WTC11 (cell line): ENCODE measurements around the gene C22orf23. TPM values are rescaled to one million over a fixed set of nuclear protein-coding genes. Genes with fewer than 3 reads are reported as not detected.

Source experiments
- ATAC-seq: fragments of 200-7000 bp; cut with Tn5 transposase; 2 replicates; pipeline ENCODE4 v1.10.0; 2021; ENCODE audit warnings: mild to moderate bottlenecking, moderate library complexity
- CTCF ChIA-PET: fragments of 300-600 bp; sonication (Branson Sonifier 250); formaldehyde crosslinking; loops from one replicate; lab custom pipeline; 2021; ENCODE audit warnings: antibody characterized with exemption; lab: Charles Lee
- POLR2A ChIA-PET: fragments of 350-600 bp; sonication (Branson Sonifier 250); formaldehyde crosslinking; loops from one replicate; lab custom pipeline; 2021; ENCODE audit warnings: antibody characterized with exemption; lab: Charles Lee
- DNase-seq: peaks from one replicate; pipeline ENCODE4 v3.0.0; 2021; ENCODE audit warnings: low spot score
- H3K27ac Mint-ChIP-seq: 2 replicates; pipeline ENCODE4 v1.8.0; 2021; ENCODE audit warnings: mixed read lengths
- H3K27me3 Mint-ChIP-seq: 2 replicates; pipeline ENCODE4 v1.8.0; 2021; ENCODE audit warnings: low read depth, mild to moderate bottlenecking, moderate library complexity, mixed read lengths
- H3K36me3 Mint-ChIP-seq: 2 replicates; pipeline ENCODE4 v1.8.0; 2021; ENCODE audit warnings: mixed read lengths
- H3K4me1 Mint-ChIP-seq: 2 replicates; pipeline ENCODE4 v1.8.0; 2022; ENCODE audit warnings: mixed read lengths
- H3K4me3 Mint-ChIP-seq: 2 replicates; pipeline ENCODE4 v1.8.0; 2021; ENCODE audit warnings: mild to moderate bottlenecking, moderate library complexity, mixed read lengths
- H3K9me3 Mint-ChIP-seq: 2 replicates; pipeline ENCODE4 v1.8.0; 2021; ENCODE audit warnings: mixed read lengths
- EMX1 ChIP-seq: fragments of 250-450 bp; sonication (Bioruptor Pico); IDR thresholded peaks from 2 replicates; pipeline ENCODE4 v1.8.0; 2021; ENCODE audit warnings: mild to moderate bottlenecking
- FOXP1 ChIP-seq: sonication (generic); formaldehyde crosslinking; IDR thresholded peaks from 2 replicates; pipeline ENCODE4 v1.8.0; 2022; ENCODE audit warnings: missing genetic modification reagents, mild to moderate bottlenecking, moderate library complexity, borderline replicate concordance
- GABPB1 ChIP-seq: sonication (generic); formaldehyde crosslinking; IDR thresholded peaks from 2 replicates; pipeline ENCODE4 v1.8.1; 2023; ENCODE audit warnings: mild to moderate bottlenecking, missing genetic modification reagents
- JAZF1 ChIP-seq: fragments of 250-450 bp; sonication (Bioruptor Pico); IDR thresholded peaks from 2 replicates; pipeline ENCODE4 v1.9.0; 2021; ENCODE audit warnings: moderate library complexity, mild to moderate bottlenecking, inconsistent platforms
- NR2C2 ChIP-seq: sonication (generic); formaldehyde crosslinking; IDR thresholded peaks from 2 replicates; pipeline ENCODE4 v1.8.0; 2022; ENCODE audit warnings: mild to moderate bottlenecking, missing genetic modification reagents
- OVOL2 ChIP-seq: fragments of 250-450 bp; sonication (Bioruptor Pico); IDR thresholded peaks from 2 replicates; pipeline ENCODE4 v1.9.0; 2021; ENCODE audit warnings: mild to moderate bottlenecking, borderline replicate concordance
- TEAD1 ChIP-seq: sonication (generic); formaldehyde crosslinking; IDR thresholded peaks from 2 replicates; pipeline ENCODE4 v1.8.0; 2022; ENCODE audit warnings: mild to moderate bottlenecking, missing genetic modification reagents
- TP53 ChIP-seq: sonication (generic); formaldehyde crosslinking; IDR thresholded peaks from 2 replicates; pipeline ENCODE4 v1.8.1; 2023; ENCODE audit warnings: mild to moderate bottlenecking, missing genetic modification reagents
- ZNF263 ChIP-seq: sonication (generic); formaldehyde crosslinking; IDR thresholded peaks from 2 replicates; pipeline ENCODE4 v1.8.1; 2022; ENCODE audit warnings: low read depth, mild to moderate bottlenecking, moderate library complexity, missing genetic modification reagents
- total RNA-seq: library from RNA; stranded (reverse); gene quantifications from 3 replicates; pipeline ENCODE4 v1.2.3, GENCODE V29; 2021
- TF ChIP-seq, protein P1 (sequence below): sonication (generic); formaldehyde crosslinking; IDR thresholded peaks from 2 replicates; pipeline ENCODE4 v1.8.1; 2022; ENCODE audit warnings: low read depth, missing genetic modification reagents, borderline replicate concordance
- TF ChIP-seq, protein P2 (sequence below): fragments of 250-450 bp; sonication (Bioruptor Pico); IDR thresholded peaks from 2 replicates; pipeline ENCODE4 v1.9.0; 2021; ENCODE audit warnings: moderate library complexity, mild to moderate bottlenecking, inconsistent platforms, borderline replicate concordance
- TF ChIP-seq, protein P3 (sequence below): fragments of 250-450 bp; sonication (Bioruptor Pico); conservative IDR thresholded peaks from 2 replicates; pipeline ENCODE4 v1.9.0; 2021; ENCODE audit warnings: mild to moderate bottlenecking
- TF ChIP-seq, protein P4 (sequence below): sonication (generic); formaldehyde crosslinking; IDR thresholded peaks from 2 replicates; pipeline ENCODE4 v1.8.0; 2022; ENCODE audit warnings: mild to moderate bottlenecking, missing genetic modification reagents
- TF ChIP-seq, protein P5 (sequence below): sonication (generic); formaldehyde crosslinking; IDR thresholded peaks from 2 replicates; pipeline ENCODE4 v1.8.1; 2023; ENCODE audit warnings: mild to moderate bottlenecking, missing genetic modification reagents, moderate library complexity
- TF ChIP-seq, protein P6 (sequence below): sonication (generic); formaldehyde crosslinking; IDR thresholded peaks from 2 replicates; pipeline ENCODE4 v1.8.1; 2022; ENCODE audit warnings: mild to moderate bottlenecking, missing genetic modification reagents, moderate library complexity, borderline replicate concordance
- TF ChIP-seq, protein P7 (sequence below): fragments of 250-450 bp; sonication (Bioruptor Pico); IDR thresholded peaks from 2 replicates; pipeline ENCODE4 v1.9.0; 2021; ENCODE audit warnings: mild to moderate bottlenecking
- TF ChIP-seq, protein P8 (sequence below): sonication (generic); formaldehyde crosslinking; IDR thresholded peaks from 2 replicates; pipeline ENCODE4 v1.8.0; 2022; ENCODE audit warnings: mild to moderate bottlenecking, missing genetic modification reagents
- TF ChIP-seq, protein P9 (sequence below): sonication (generic); formaldehyde crosslinking; IDR thresholded peaks from 2 replicates; pipeline ENCODE4 v1.8.0; 2022; ENCODE audit warnings: mild to moderate bottlenecking, missing genetic modification reagents
- TF ChIP-seq, protein P10 (sequence below): sonication (generic); formaldehyde crosslinking; IDR thresholded peaks from 2 replicates; pipeline ENCODE4 v1.8.1; 2023; ENCODE audit warnings: mild to moderate bottlenecking, missing genetic modification reagents, borderline replicate concordance

Gene C22orf23
- total RNA-seq, 1 experiment from 2014 or later, result 0.72 TPM

DNA sequence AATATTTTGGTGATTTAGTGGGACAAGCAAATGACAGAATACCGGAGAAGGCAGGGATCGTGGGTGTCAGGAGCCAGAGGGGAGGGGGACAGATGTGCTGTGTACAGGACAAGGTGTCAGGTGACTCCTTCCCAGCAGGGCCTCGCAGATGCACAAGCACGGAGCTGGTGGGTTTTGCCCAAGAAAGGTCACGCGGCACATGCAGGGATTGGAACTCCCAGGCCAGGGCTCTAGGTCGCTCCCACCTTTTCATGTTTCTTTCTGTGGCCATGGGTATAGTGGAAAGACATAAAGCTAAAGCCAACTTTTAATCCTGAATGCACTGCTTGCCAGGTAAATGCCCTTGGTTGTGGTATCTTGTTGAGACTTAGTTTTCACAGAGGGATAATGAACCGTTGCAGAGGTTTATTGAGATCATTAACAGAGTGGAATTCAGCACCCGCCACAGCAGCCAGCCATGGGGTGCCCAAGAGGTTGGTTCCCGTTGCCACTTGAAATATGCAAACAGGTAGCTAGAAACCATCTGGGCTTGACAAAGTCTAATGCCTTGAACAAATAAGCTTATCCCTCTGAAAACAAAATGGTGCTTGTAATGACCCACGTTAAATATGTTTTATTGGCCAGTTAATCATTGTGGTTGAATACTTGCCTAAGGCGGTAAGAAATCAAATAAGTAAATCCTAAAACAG is 10.1 kb downstream of the C22orf23 start:
- Mint-ChIP-seq H3K4me1 (peaks cover 4% of the 10 kb centered on the region; the same call in 1 of the 2 replicates), H3K9me3 (no peaks in the 10 kb centered on the region), H3K27me3 (no peaks in the 10 kb centered on the region), H3K36me3 (peaks cover 13% of the 10 kb centered on the region), H3K4me3 (no peak overlapping the region), H3K27ac (no peak overlapping the region; the same call in 1 of the 2 replicates)
- ATAC-seq (no peak), DNase-seq (no peak)
- ChIA-PET POLR2A (interaction anchor here (0.8 kb wide), 1 partner anchor 10 kb away, joined by 4 read pairs; the partner anchor contains the start of genes C22orf23 and POLR2F), CTCF (interaction anchor here (1.0 to 5.9 kb wide), 2 partner anchors 9 to 38 kb away, joined by 3 to 25 read pairs; partner anchors contain the start of gene MICALL1)
- TF ChIP-seq FOXP1 (CRISPR knock-in tag), result no peak

DNA sequence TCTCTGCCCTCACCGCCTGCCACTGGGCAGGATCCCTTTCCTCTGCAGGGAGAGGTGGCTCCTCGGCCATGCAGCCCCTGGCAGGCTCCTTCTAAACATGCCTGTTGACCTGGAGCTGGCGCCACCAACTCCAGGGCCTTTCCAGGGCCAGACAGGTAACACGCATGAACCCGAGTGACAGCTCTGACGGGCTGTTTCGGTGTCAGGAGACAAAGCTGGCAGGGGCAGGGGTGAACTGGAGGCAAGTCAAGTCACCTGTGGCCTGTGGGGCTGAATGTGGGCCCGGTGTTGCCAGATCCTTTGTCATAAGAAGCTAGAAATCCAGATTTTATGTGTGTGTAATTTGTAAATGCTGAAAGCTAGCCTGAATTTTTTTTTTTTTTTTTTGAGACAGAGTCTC is 11.3 kb downstream of the C22orf23 start:
- Mint-ChIP-seq H3K4me3 (no peak overlapping the region), H3K36me3 (peaks cover 17% of the 10 kb centered on the region), H3K27ac (no peak overlapping the region), H3K9me3 (no peaks in the 10 kb centered on the region), H3K4me1 (peaks cover 4% of the 10 kb centered on the region; the same call in 1 of the 2 replicates), H3K27me3 (no peaks in the 10 kb centered on the region)
- ChIA-PET CTCF (interaction anchor here (1.2 to 5.9 kb wide), 2 partner anchors 8 to 11 kb away, joined by 3 to 25 read pairs; no protein-coding TSS in a partner anchor), POLR2A (no interaction called here)
- TF ChIP-seq TP53 (CRISPR knock-in tag) (no peak), TEAD1 (no peak), JAZF1 (CRISPR knock-in tag) (no peak), GABPB1 (CRISPR knock-in tag) (no peak), ZNF263 (CRISPR knock-in tag) (no peak), EMX1 (CRISPR knock-in tag) (no peak), NR2C2 (CRISPR knock-in tag) (no peak), OVOL2 (CRISPR knock-in tag) (no peak)
- TF ChIP-seq, protein P1, sequence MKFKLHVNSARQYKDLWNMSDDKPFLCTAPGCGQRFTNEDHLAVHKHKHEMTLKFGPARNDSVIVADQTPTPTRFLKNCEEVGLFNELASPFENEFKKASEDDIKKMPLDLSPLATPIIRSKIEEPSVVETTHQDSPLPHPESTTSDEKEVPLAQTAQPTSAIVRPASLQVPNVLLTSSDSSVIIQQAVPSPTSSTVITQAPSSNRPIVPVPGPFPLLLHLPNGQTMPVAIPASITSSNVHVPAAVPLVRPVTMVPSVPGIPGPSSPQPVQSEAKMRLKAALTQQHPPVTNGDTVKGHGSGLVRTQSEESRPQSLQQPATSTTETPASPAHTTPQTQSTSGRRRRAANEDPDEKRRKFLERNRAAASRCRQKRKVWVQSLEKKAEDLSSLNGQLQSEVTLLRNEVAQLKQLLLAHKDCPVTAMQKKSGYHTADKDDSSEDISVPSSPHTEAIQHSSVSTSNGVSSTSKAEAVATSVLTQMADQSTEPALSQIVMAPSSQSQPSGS (CRISPR knock-in tag), result no peak
- TF ChIP-seq, protein P2, sequence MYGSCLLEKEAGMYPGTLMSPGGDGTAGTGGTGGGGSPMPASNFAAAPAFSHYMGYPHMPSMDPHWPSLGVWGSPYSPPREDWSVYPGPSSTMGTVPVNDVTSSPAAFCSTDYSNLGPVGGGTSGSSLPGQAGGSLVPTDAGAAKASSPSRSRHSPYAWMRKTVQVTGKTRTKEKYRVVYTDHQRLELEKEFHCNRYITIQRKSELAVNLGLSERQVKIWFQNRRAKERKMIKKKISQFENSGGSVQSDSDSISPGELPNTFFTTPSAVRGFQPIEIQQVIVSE (CRISPR knock-in tag), result no peak
- TF ChIP-seq, protein P3, sequence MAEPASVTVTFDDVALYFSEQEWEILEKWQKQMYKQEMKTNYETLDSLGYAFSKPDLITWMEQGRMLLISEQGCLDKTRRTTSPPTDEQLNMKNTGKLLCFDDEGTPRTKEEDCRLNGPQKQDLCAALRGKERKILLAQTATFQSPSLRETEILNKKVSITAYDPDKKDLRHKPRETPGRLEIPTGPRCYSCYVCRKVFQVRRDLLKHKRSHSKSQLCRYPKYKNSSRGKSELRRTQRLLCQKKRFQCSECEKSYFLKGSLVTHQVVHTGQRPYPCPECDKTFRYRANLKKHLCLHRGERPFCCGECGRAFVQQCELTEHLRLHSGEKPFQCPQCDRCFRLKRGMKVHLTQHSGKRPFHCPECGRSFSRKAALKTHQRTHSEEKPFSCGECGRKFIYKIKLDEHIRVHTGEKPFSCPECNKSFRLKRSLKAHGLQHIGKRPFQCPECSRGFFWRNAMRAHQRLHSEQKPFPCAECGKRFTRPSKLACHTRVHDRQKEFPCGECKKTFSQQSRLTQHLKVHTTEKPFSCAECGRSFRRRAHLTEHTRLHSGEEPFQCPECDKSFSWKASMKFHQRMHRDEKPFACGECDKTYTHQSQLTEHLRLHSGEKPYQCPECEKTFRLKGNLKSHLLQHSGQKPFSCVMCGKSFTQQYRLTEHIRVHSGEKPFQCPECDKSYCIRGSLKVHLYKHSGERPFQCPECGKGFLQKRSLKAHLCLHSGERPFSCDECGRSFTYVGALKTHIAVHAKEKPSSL (CRISPR knock-in tag), result no peak
- TF ChIP-seq, protein P4, sequence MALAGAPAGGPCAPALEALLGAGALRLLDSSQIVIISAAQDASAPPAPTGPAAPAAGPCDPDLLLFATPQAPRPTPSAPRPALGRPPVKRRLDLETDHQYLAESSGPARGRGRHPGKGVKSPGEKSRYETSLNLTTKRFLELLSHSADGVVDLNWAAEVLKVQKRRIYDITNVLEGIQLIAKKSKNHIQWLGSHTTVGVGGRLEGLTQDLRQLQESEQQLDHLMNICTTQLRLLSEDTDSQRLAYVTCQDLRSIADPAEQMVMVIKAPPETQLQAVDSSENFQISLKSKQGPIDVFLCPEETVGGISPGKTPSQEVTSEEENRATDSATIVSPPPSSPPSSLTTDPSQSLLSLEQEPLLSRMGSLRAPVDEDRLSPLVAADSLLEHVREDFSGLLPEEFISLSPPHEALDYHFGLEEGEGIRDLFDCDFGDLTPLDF (CRISPR knock-in tag), result no peak
- TF ChIP-seq, protein P5, sequence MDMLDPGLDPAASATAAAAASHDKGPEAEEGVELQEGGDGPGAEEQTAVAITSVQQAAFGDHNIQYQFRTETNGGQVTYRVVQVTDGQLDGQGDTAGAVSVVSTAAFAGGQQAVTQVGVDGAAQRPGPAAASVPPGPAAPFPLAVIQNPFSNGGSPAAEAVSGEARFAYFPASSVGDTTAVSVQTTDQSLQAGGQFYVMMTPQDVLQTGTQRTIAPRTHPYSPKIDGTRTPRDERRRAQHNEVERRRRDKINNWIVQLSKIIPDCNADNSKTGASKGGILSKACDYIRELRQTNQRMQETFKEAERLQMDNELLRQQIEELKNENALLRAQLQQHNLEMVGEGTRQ (CRISPR knock-in tag), result no peak
- TF ChIP-seq, protein P6, sequence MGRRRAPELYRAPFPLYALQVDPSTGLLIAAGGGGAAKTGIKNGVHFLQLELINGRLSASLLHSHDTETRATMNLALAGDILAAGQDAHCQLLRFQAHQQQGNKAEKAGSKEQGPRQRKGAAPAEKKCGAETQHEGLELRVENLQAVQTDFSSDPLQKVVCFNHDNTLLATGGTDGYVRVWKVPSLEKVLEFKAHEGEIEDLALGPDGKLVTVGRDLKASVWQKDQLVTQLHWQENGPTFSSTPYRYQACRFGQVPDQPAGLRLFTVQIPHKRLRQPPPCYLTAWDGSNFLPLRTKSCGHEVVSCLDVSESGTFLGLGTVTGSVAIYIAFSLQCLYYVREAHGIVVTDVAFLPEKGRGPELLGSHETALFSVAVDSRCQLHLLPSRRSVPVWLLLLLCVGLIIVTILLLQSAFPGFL (CRISPR knock-in tag), result no peak
- TF ChIP-seq, protein P7, sequence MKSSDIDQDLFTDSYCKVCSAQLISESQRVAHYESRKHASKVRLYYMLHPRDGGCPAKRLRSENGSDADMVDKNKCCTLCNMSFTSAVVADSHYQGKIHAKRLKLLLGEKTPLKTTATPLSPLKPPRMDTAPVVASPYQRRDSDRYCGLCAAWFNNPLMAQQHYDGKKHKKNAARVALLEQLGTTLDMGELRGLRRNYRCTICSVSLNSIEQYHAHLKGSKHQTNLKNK (CRISPR knock-in tag), result no peak
- TF ChIP-seq, protein P8, sequence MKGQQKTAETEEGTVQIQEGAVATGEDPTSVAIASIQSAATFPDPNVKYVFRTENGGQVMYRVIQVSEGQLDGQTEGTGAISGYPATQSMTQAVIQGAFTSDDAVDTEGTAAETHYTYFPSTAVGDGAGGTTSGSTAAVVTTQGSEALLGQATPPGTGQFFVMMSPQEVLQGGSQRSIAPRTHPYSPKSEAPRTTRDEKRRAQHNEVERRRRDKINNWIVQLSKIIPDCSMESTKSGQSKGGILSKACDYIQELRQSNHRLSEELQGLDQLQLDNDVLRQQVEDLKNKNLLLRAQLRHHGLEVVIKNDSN (CRISPR knock-in tag), result no peak
- TF ChIP-seq, protein P9, sequence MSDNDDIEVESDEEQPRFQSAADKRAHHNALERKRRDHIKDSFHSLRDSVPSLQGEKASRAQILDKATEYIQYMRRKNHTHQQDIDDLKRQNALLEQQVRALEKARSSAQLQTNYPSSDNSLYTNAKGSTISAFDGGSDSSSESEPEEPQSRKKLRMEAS (CRISPR knock-in tag), result no peak
- TF ChIP-seq, protein P10, sequence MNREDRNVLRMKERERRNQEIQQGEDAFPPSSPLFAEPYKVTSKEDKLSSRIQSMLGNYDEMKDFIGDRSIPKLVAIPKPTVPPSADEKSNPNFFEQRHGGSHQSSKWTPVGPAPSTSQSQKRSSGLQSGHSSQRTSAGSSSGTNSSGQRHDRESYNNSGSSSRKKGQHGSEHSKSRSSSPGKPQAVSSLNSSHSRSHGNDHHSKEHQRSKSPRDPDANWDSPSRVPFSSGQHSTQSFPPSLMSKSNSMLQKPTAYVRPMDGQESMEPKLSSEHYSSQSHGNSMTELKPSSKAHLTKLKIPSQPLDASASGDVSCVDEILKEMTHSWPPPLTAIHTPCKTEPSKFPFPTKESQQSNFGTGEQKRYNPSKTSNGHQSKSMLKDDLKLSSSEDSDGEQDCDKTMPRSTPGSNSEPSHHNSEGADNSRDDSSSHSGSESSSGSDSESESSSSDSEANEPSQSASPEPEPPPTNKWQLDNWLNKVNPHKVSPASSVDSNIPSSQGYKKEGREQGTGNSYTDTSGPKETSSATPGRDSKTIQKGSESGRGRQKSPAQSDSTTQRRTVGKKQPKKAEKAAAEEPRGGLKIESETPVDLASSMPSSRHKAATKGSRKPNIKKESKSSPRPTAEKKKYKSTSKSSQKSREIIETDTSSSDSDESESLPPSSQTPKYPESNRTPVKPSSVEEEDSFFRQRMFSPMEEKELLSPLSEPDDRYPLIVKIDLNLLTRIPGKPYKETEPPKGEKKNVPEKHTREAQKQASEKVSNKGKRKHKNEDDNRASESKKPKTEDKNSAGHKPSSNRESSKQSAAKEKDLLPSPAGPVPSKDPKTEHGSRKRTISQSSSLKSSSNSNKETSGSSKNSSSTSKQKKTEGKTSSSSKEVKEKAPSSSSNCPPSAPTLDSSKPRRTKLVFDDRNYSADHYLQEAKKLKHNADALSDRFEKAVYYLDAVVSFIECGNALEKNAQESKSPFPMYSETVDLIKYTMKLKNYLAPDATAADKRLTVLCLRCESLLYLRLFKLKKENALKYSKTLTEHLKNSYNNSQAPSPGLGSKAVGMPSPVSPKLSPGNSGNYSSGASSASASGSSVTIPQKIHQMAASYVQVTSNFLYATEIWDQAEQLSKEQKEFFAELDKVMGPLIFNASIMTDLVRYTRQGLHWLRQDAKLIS (CRISPR knock-in tag), result no peak
- ATAC-seq (no peak), DNase-seq (no peak)
